Liver (tissue), 3 donors: ENCODE results near the gene RPL39L.

Experiments
- CTCF ChIP-seq: fragments of 150-350 bp; IDR thresholded peaks from 2 replicates; pipeline ENCODE4 v1.5.1; 2017; ENCODE audit warnings: improper control_type of control experiment, low read depth, low read length; ENCODE audit not compliant: missing input control
- FOXA1 ChIP-seq: IDR thresholded peaks from 2 replicates; pipeline ENCODE4 v1.6.1; 2016; ENCODE audit warnings: antibody characterized with exemption
- GABPA ChIP-seq, 2 donors: IDR thresholded peaks in 1 of 2; conservative IDR thresholded peaks in 1 of 2; 2 replicates each; pipeline ENCODE4 v1.6.1; 2016; ENCODE audit warnings: antibody characterized with exemption in 2 of 2, mild to moderate bottlenecking in 1 of 2, moderate library complexity in 1 of 2
- JUND ChIP-seq, 2 donors: IDR thresholded peaks; 2 replicates each; pipeline ENCODE4 v1.6.1; 2016; ENCODE audit warnings: antibody characterized with exemption in 2 of 2
- MAX ChIP-seq: IDR thresholded peaks from 2 replicates; pipeline ENCODE4 v1.6.1; 2016; ENCODE audit warnings: antibody characterized with exemption
- SP1 ChIP-seq: IDR thresholded peaks from 2 replicates; pipeline ENCODE4 v1.6.1; 2018; ENCODE audit warnings: antibody characterized with exemption, mild to moderate bottlenecking
- YY1 ChIP-seq: IDR thresholded peaks from 2 replicates; pipeline ENCODE4 v1.6.1; 2016; ENCODE audit warnings: antibody characterized with exemption, mild to moderate bottlenecking
- ZBTB33 ChIP-seq: IDR thresholded peaks from 2 replicates; pipeline ENCODE4 v1.6.1; 2016; ENCODE audit warnings: antibody characterized with exemption
- TF ChIP-seq, protein P1 (sequence below): IDR thresholded peaks from 2 replicates; pipeline ENCODE4 v1.6.1; 2016; ENCODE audit warnings: antibody characterized with exemption
- donor health status: healthy.
- donor health status: healthy.

GRCh38 chr3:187077537-187077936, 61.8 kb downstream of the RPL39L start:
- no peak for TF ChIP-seq ZBTB33
- no peak for TF ChIP-seq MAX
- TF ChIP-seq YY1, result no peak
- no peak for TF ChIP-seq CTCF
- no peak for TF ChIP-seq FOXA1
- no peak for TF ChIP-seq JUND (IDR thresholded peaks at IDR 0.05)
- TF ChIP-seq, protein P1, sequence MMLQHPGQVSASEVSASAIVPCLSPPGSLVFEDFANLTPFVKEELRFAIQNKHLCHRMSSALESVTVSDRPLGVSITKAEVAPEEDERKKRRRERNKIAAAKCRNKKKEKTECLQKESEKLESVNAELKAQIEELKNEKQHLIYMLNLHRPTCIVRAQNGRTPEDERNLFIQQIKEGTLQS, result no peak
- no peak for TF ChIP-seq SP1
- no peak for TF ChIP-seq GABPA (IDR thresholded peaks at IDR 0.05 in 1 of 2, conservative IDR thresholded peaks at IDR 0.05 in 1 of 2)
